ENCODE data around the gene CFAP61.

DNA sequence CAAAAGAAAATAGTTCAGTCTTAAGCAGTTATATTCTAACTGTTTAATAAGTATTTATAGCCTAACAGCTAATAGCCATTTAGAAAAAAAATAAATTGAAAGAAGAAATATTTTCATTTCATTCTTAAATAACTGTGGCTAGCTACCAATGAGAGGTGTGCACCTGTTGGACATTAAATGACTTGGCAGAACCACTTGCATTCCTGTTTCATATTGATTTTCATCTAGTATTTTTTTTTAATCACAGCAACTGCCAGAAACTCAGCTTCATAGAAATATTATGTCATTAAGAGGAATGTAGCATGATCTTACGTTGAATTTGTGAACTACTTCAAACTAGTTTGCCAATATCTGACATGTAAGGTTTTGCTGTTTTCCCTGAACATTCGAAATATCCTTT is 25.0 kb upstream of the CFAP61 start:
- TF ChIP-seq POLR2A (IDR thresholded peaks at IDR 0.05), result no peak
- TF ChIP-seq, protein P1, sequence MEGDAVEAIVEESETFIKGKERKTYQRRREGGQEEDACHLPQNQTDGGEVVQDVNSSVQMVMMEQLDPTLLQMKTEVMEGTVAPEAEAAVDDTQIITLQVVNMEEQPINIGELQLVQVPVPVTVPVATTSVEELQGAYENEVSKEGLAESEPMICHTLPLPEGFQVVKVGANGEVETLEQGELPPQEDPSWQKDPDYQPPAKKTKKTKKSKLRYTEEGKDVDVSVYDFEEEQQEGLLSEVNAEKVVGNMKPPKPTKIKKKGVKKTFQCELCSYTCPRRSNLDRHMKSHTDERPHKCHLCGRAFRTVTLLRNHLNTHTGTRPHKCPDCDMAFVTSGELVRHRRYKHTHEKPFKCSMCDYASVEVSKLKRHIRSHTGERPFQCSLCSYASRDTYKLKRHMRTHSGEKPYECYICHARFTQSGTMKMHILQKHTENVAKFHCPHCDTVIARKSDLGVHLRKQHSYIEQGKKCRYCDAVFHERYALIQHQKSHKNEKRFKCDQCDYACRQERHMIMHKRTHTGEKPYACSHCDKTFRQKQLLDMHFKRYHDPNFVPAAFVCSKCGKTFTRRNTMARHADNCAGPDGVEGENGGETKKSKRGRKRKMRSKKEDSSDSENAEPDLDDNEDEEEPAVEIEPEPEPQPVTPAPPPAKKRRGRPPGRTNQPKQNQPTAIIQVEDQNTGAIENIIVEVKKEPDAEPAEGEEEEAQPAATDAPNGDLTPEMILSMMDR (IDR thresholded peaks at IDR 0.05), result no peak

All from thyroid gland (tissue), 4 donors.